GM12892 (cell line): ENCODE results near the gene LIN9.

Experiments
- POLR2A ChIP-seq: IDR thresholded peaks from 2 replicates; pipeline ENCODE4 v1.6.1; 2011; ENCODE audit warnings: low read depth, low read length, control low read depth
- POLR2AphosphoS5 ChIP-seq: IDR thresholded peaks from 2 replicates; pipeline ENCODE4 v1.6.1; 2011; ENCODE audit warnings: low read depth, low read length, control low read depth

DNA sequence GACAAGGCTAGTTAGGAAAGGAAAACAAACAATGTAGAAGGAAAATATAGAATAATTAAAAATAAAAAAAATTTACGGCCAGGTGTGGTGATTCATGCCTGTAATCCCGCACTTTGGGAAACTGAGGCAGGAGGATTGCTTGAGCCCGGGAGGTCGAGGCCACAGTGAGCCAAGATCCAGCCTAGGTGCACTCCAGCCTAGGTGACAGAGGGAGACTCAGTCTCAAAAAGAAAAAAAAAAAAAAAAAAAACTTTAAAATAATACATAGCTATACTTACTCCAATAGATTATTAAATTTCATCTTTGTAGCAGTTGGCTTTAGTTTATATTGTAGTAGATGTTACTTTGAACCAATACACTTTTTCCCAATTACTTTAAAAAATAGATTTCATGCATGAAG lies 32.0 kb downstream of the LIN9 start:
- no peak for TF ChIP-seq POLR2AphosphoS5
- no peak for TF ChIP-seq POLR2A
